ENCODE measurements around the gene CACUL1. TPM values are rescaled to one million over a fixed set of nuclear protein-coding genes. Genes with fewer than 3 reads are reported as not detected.

CACUL1 gene
- total and polyA plus RNA-seq, 4 donors = 3.9 to 15.8 (median 13.1) TPM

DNA sequence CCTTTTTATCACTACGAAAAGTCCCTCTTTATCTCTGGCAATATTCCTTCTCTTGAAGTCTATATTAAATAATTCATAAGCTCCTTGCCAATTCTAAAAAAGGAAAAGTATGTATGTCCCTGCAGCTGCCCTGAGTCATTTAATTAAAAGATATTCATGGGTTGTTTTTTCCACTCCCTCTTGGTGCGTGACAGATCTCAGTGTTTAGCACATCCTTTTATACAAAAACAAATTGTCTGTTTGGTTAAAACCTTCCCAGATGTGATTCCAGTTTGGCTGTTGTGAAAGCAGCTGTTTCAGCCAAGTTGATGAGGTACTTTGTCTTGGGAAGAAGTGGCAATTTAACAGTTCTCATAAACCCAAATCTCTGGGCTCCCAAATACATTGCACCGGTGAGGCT lies 125.6 kb downstream of the CACUL1 start:
- no peaks in the 10 kb centered on the region for H3K36me3 ChIP-seq (ENCODE audit: control insufficient read depth in 4 of 4, insufficient read depth in 3 of 4, low read depth in 1 of 4, low read length in 3 of 4)

DNA sequence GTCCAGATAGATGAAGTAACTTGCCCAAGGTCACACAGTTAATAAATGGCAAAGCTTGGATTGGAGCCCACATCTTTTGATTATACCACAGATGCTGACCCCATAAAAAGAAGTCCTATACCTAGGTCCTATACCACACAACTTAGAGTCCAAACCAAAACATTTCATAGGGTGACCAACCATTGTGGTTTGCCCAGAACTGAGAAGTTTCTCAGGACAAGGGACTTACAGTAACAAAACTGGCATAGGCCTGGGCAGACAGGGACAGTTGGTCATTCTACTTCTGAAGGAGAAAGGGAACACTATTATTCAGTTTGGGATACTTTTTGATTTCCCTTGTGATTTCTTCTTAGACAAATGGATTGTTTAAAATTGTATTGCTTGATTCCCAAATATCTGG lies 126.4 kb downstream of the CACUL1 start:
- no peaks in the 10 kb centered on the region for H3K4me1 ChIP-seq (ENCODE audit: control insufficient read depth in 4 of 4, insufficient read depth in 4 of 4, low read length in 3 of 4)
- no peak for DNase-seq (ENCODE audit: low spot score)
- no peaks in the 10 kb centered on the region for H3K9me3 ChIP-seq (ENCODE audit: control insufficient read depth in 4 of 4, low read length in 3 of 4)
- H3K36me3 ChIP-seq (ENCODE audit: control insufficient read depth in 4 of 4, insufficient read depth in 3 of 4, low read depth in 1 of 4, low read length in 3 of 4) = no peaks in the 10 kb centered on the region
- H3K27ac ChIP-seq (ENCODE audit: low read depth in 1 of 2, low read length in 2 of 2) = no peak overlapping the region
- peaks cover 0 to 10% (median 0%) of the 10 kb centered on the region in 4 donors for H3K27me3 ChIP-seq (ENCODE audit: control insufficient read depth in 4 of 4, insufficient read depth in 4 of 4, low read length in 3 of 4)
- no peak overlapping the region for H3K4me3 ChIP-seq (ENCODE audit: low read depth in 1 of 3, low read length in 3 of 3)
- no peak for TF ChIP-seq NR2F2 (IDR thresholded peaks at IDR 0.05)
- no peak for TF ChIP-seq RAD21 (IDR thresholded peaks at IDR 0.05)
- TF ChIP-seq, protein P1, sequence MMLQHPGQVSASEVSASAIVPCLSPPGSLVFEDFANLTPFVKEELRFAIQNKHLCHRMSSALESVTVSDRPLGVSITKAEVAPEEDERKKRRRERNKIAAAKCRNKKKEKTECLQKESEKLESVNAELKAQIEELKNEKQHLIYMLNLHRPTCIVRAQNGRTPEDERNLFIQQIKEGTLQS (IDR thresholded peaks at IDR 0.05) = no peak
- TF ChIP-seq, protein P2, sequence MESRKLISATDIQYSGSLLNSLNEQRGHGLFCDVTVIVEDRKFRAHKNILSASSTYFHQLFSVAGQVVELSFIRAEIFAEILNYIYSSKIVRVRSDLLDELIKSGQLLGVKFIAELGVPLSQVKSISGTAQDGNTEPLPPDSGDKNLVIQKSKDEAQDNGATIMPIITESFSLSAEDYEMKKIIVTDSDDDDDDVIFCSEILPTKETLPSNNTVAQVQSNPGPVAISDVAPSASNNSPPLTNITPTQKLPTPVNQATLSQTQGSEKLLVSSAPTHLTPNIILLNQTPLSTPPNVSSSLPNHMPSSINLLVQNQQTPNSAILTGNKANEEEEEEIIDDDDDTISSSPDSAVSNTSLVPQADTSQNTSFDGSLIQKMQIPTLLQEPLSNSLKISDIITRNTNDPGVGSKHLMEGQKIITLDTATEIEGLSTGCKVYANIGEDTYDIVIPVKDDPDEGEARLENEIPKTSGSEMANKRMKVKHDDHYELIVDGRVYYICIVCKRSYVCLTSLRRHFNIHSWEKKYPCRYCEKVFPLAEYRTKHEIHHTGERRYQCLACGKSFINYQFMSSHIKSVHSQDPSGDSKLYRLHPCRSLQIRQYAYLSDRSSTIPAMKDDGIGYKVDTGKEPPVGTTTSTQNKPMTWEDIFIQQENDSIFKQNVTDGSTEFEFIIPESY (IDR thresholded peaks at IDR 0.05) = no peak
- TF ChIP-seq, protein P3, sequence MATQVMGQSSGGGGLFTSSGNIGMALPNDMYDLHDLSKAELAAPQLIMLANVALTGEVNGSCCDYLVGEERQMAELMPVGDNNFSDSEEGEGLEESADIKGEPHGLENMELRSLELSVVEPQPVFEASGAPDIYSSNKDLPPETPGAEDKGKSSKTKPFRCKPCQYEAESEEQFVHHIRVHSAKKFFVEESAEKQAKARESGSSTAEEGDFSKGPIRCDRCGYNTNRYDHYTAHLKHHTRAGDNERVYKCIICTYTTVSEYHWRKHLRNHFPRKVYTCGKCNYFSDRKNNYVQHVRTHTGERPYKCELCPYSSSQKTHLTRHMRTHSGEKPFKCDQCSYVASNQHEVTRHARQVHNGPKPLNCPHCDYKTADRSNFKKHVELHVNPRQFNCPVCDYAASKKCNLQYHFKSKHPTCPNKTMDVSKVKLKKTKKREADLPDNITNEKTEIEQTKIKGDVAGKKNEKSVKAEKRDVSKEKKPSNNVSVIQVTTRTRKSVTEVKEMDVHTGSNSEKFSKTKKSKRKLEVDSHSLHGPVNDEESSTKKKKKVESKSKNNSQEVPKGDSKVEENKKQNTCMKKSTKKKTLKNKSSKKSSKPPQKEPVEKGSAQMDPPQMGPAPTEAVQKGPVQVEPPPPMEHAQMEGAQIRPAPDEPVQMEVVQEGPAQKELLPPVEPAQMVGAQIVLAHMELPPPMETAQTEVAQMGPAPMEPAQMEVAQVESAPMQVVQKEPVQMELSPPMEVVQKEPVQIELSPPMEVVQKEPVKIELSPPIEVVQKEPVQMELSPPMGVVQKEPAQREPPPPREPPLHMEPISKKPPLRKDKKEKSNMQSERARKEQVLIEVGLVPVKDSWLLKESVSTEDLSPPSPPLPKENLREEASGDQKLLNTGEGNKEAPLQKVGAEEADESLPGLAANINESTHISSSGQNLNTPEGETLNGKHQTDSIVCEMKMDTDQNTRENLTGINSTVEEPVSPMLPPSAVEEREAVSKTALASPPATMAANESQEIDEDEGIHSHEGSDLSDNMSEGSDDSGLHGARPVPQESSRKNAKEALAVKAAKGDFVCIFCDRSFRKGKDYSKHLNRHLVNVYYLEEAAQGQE (IDR thresholded peaks at IDR 0.05) = no peak
- no peak for TF ChIP-seq RXRA (IDR thresholded peaks at IDR 0.05)
- no peak for TF ChIP-seq TAF1 (conservative IDR thresholded peaks at IDR 0.05)
- TF ChIP-seq, protein P4, sequence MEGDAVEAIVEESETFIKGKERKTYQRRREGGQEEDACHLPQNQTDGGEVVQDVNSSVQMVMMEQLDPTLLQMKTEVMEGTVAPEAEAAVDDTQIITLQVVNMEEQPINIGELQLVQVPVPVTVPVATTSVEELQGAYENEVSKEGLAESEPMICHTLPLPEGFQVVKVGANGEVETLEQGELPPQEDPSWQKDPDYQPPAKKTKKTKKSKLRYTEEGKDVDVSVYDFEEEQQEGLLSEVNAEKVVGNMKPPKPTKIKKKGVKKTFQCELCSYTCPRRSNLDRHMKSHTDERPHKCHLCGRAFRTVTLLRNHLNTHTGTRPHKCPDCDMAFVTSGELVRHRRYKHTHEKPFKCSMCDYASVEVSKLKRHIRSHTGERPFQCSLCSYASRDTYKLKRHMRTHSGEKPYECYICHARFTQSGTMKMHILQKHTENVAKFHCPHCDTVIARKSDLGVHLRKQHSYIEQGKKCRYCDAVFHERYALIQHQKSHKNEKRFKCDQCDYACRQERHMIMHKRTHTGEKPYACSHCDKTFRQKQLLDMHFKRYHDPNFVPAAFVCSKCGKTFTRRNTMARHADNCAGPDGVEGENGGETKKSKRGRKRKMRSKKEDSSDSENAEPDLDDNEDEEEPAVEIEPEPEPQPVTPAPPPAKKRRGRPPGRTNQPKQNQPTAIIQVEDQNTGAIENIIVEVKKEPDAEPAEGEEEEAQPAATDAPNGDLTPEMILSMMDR (IDR thresholded peaks at IDR 0.05; ENCODE audit: low read depth, low read length, missing input control) = no peak
- no peak for TF ChIP-seq SP1 (IDR thresholded peaks at IDR 0.05)
- TF ChIP-seq YY1 (IDR thresholded peaks at IDR 0.05) = no peak
- TF ChIP-seq HNF4A (conservative IDR thresholded peaks at IDR 0.05) = no peak
- no peak for TF ChIP-seq GABPA (IDR thresholded peaks at IDR 0.05 in 1 of 2, conservative IDR thresholded peaks at IDR 0.05 in 1 of 2)
- TF ChIP-seq, protein P5, sequence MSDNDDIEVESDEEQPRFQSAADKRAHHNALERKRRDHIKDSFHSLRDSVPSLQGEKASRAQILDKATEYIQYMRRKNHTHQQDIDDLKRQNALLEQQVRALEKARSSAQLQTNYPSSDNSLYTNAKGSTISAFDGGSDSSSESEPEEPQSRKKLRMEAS (IDR thresholded peaks at IDR 0.05) = no peak
- TF ChIP-seq JUND (IDR thresholded peaks at IDR 0.05) = no peak
- TF ChIP-seq EGR1 (IDR thresholded peaks at IDR 0.05; ENCODE audit: low read depth in 2 of 2) = no peak
- TF ChIP-seq FOXA2 (IDR thresholded peaks at IDR 0.05) = no peak
- no peak for TF ChIP-seq FOXA1 (IDR thresholded peaks at IDR 0.05)
- no peak for TF ChIP-seq HNF4G (IDR thresholded peaks at IDR 0.05)
- H3K9ac ChIP-seq (ENCODE audit: low read depth in 1 of 2, low read length in 2 of 2) = no peak overlapping the region

More for the DNA sequence above, 125.6 kb downstream of the CACUL1 start:
- no peak overlapping the region for H3K4me3 ChIP-seq (ENCODE audit: low read depth in 1 of 3, low read length in 3 of 3)
- H3K9me3 ChIP-seq (ENCODE audit: control insufficient read depth in 4 of 4, low read length in 3 of 4) = no peaks in the 10 kb centered on the region
- WGBS = 80% methylated on average over 3 of the region's 3 CpGs
- H3K27ac ChIP-seq (ENCODE audit: low read depth in 1 of 2, low read length in 2 of 2) = no peak overlapping the region
- H3K4me1 ChIP-seq (ENCODE audit: control insufficient read depth in 4 of 4, insufficient read depth in 4 of 4, low read length in 3 of 4) = no peaks in the 10 kb centered on the region
- peak in 1 of 2 donors; percentile 8 for TF ChIP-seq RXRA (IDR thresholded peaks at IDR 0.05)
- no peak for TF ChIP-seq NR2F2 (IDR thresholded peaks at IDR 0.05)
- no peak overlapping the region for H3K9ac ChIP-seq (ENCODE audit: low read depth in 1 of 2, low read length in 2 of 2)
- no peak for DNase-seq (ENCODE audit: low spot score)
- peaks cover 0 to 4% (median 0%) of the 10 kb centered on the region in 4 donors for H3K27me3 ChIP-seq (ENCODE audit: control insufficient read depth in 4 of 4, insufficient read depth in 4 of 4, low read length in 3 of 4)

Measured in liver (tissue), 9 donors.